ENCODE results near the gene ENTPD8. TPM values are rescaled to one million over a fixed set of nuclear protein-coding genes. Genes with fewer than 3 reads are reported as not detected.

ENTPD8 gene
- total and polyA plus RNA-seq, 2 of the 13 experiments (the other 11 are each of a cell fraction or from before 2014, with no cell fraction given): 0.26 to 0.44 TPM

- BruUV-seq (replicated peaks): no TSS peak
- ChIA-PET CTCF (ENCODE audit: low intra/inter-chr PET ratio, low total read pairs) (no interaction called here), POLR2A (interaction anchor here (0.6 to 1.3 kb wide), 7 partner anchors 7 to 213 kb away, joined by 3 to 9 read pairs (median 4); partner anchors contain the start of genes ENTPD8, EXD3, NOXA1 and TOR4A)
- 91% methylated on average over 6 of the region's 18 CpGs for WGBS (ENCODE audit: low lambda C conversion rate)
- H3K27me3 ChIP-seq (ENCODE audit: control insufficient read depth in 1 of 2, insufficient read depth in 2 of 2, low read length in 2 of 2): no peaks in the 10 kb centered on the region
- H3K79me2 ChIP-seq (ENCODE audit: insufficient read depth, low read length): peaks cover 31% of the 10 kb centered on the region
- H3K36me3 ChIP-seq (replicated peaks in 1 of 2; ENCODE audit: control insufficient read depth in 1 of 2, insufficient read depth in 2 of 2, low read length in 2 of 2): peaks cover 12 to 36% of the 10 kb centered on the region in 2 experiments
- no peak overlapping the region for H2AFZ ChIP-seq (ENCODE audit: low read length)
- DNase-seq (ENCODE audit: low spot score) (no peak), ATAC-seq (peak; percentile 1; the same call in 1 of the 3 replicates), FAIRE-seq (no peak)
- H3K27ac ChIP-seq (ENCODE audit: extremely low read length, insufficient read depth, low read length): peak overlapping the region; percentile 99
- peak overlapping the region in 1 of 3 experiments; percentile 95; a peak in 2 of 6 replicates for H3K4me3 ChIP-seq (replicated peaks in 1 of 3; ENCODE audit: insufficient read depth in 1 of 3, low read depth in 2 of 3, low read length in 3 of 3)
- in situ Hi-C loops (cut with HindIII; ENCODE audit: extremely low pct_ligation_motif_present, low pct_unique_long_range_greater_than_20kb): no loop called here
- H3K9ac ChIP-seq (ENCODE audit: insufficient read depth, low read depth, low read length): peak overlapping the region; percentile 70
- peaks cover 76% of the 10 kb centered on the region for H3K4me1 ChIP-seq (ENCODE audit: insufficient read depth, low read length)
- no peaks in the 10 kb centered on the region for H3K9me3 ChIP-seq (ENCODE audit: low read length)
- intact Hi-C loops (cut with micrococcal nuclease; ENCODE audit: unreplicated experiment): no loop called here
- H4K20me1 ChIP-seq (ENCODE audit: insufficient read depth, low read length): peaks cover 11% of the 10 kb centered on the region; the same call in 1 of the 2 replicates
- H3K4me2 ChIP-seq (ENCODE audit: low read depth, low read length): peak overlapping the region; percentile 96
- TF ChIP-seq NR2F1 (CRISPR knock-in tag; IDR thresholded peaks at IDR 0.05) (no peak), REXO4 (CRISPR knock-in tag; IDR thresholded peaks at IDR 0.05; ENCODE audit: borderline replicate concordance) (no peak), RBFOX2 (IDR thresholded peaks at IDR 0.05; ENCODE audit: low read depth, low read length) (peak; percentile 71; the same call in 1 of the 2 replicates), NCOA5 (CRISPR knock-in tag; IDR thresholded peaks at IDR 0.05) (no peak), ZNF549 (CRISPR knock-in tag; IDR thresholded peaks at IDR 0.05) (no peak), SRSF1 (optimal IDR thresholded peaks at IDR 0.05; ENCODE audit: low read depth, low read length) (peak; percentile 14), ATM (IDR thresholded peaks at IDR 0.05; ENCODE audit: borderline replicate concordance) (no peak), ZNF543 (CRISPR knock-in tag; IDR thresholded peaks at IDR 0.05) (no peak), CAMTA2 (CRISPR knock-in tag; IDR thresholded peaks at IDR 0.05; ENCODE audit: borderline replicate concordance) (no peak), ZNF143 (CRISPR knock-in tag; IDR thresholded peaks at IDR 0.05) (peak; percentile 40; the same call in 1 of the 2 replicates), ZNF263 (CRISPR knock-in tag; IDR thresholded peaks at IDR 0.05) (0 out of 2 replicates have a peak, but pooled peaks have one; percentile 2), ZNF33A (CRISPR knock-in tag; IDR thresholded peaks at IDR 0.05; ENCODE audit: borderline replicate concordance) (no peak), GZF1 (CRISPR knock-in tag; IDR thresholded peaks at IDR 0.05) (0 out of 2 replicates have a peak, but pooled peaks have one; percentile 20), ZBTB38 (CRISPR knock-in tag; IDR thresholded peaks at IDR 0.05) (0 out of 2 replicates have a peak, but pooled peaks have one; percentile 96), PAX8 (CRISPR knock-in tag; IDR thresholded peaks at IDR 0.05; ENCODE audit: borderline replicate concordance) (0 out of 2 replicates have a peak, but pooled peaks have one; percentile 36), NFKB2 (CRISPR knock-in tag; IDR thresholded peaks at IDR 0.05; ENCODE audit: borderline replicate concordance) (no peak), PPARG (CRISPR knock-in tag; conservative IDR thresholded peaks at IDR 0.05) (no peak), PHF20 (CRISPR knock-in tag; IDR thresholded peaks at IDR 0.05) (0 out of 2 replicates have a peak, but pooled peaks have one; percentile 4), CBX2 (IDR thresholded peaks at IDR 0.05; ENCODE audit: low read depth, low read length) (no peak), CBX2 (CRISPR knock-in tag; IDR thresholded peaks at IDR 0.05; ENCODE audit: low read depth) (no peak), ZNF337 (CRISPR knock-in tag; IDR thresholded peaks at IDR 0.05; ENCODE audit: borderline replicate concordance, low read depth) (no peak), TAF15 (IDR thresholded peaks at IDR 0.05; ENCODE audit: low read depth, low read length, poor library complexity, severe bottlenecking) (no peak), KMT2A (CRISPR knock-in tag; IDR thresholded peaks at IDR 0.05) (no peak), ZNF281 (CRISPR knock-in tag; IDR thresholded peaks at IDR 0.05; ENCODE audit: borderline replicate concordance) (no peak)
These were observed 14.3 kb upstream of the ENTPD8 start for GRCh38 chr9:137455359-137455991.
